UCSD-AML1 (cell line): ENCODE results near the gene CYP1A2.
"Not testable (repeated sequence)": the region's sequence is repeated elsewhere in the genome, so short reads cannot be mapped to it uniquely, and the experiment has no call there.

ENCODE experiments used
- DNase-seq: peaks from one replicate; lab custom pipeline; 2025; ENCODE audit not compliant: unreplicated experiment; lab: John Stamatoyannopoulos, UW

CYP1A2 gene

DNA sequence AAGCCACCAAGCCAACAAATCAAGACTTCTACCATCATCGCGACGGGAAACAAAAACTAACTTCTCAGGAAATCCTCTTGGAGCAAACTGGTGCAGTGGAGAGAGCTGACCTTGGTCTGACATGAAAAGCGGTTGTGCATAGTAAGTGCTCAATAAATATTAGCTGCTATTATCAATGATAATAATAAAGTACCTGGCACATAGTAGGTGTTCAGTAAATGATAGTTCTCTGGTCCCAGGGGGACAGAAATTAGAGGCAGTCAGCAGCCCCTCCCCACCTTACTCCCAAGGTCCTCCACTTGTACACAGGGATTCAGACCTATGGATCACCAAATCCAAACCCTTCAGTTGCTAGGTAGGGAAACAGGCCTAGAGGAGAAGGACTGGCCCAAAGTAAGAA lies 27.2 kb downstream of the CYP1A2 start:
- no peak for DNase-seq

- peak; percentile 80 for DNase-seq
These were observed 28.4 kb downstream of the CYP1A2 start for GRCh38 chr15:74776821-74777768.

GRCh38 chr15:74777769-74778598 lies 29.3 kb downstream of the CYP1A2 start:
- no peak for DNase-seq

DNA sequence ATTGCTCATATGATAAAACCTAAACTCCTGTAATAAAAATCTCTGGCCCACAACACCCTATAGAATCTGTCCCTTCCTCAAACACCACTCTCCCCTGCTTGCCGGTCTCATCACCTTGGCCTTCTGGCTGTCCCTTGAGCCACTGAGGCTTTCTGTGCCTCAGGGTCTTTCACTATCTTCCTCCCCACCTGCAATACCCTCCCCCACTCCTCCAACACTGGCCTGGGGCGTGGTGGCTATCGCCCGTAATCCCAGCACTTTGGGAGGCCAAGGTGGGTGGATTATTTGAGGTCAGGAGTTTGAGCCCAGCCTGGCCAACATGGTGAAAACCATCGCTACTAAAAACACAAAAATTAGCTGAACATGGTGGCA lies 29.9 kb downstream of the CYP1A2 start:
- no peak for DNase-seq

- no peak for DNase-seq
These were observed 30.6 kb downstream of the CYP1A2 start for GRCh38 chr15:74779162-74779648.

DNA sequence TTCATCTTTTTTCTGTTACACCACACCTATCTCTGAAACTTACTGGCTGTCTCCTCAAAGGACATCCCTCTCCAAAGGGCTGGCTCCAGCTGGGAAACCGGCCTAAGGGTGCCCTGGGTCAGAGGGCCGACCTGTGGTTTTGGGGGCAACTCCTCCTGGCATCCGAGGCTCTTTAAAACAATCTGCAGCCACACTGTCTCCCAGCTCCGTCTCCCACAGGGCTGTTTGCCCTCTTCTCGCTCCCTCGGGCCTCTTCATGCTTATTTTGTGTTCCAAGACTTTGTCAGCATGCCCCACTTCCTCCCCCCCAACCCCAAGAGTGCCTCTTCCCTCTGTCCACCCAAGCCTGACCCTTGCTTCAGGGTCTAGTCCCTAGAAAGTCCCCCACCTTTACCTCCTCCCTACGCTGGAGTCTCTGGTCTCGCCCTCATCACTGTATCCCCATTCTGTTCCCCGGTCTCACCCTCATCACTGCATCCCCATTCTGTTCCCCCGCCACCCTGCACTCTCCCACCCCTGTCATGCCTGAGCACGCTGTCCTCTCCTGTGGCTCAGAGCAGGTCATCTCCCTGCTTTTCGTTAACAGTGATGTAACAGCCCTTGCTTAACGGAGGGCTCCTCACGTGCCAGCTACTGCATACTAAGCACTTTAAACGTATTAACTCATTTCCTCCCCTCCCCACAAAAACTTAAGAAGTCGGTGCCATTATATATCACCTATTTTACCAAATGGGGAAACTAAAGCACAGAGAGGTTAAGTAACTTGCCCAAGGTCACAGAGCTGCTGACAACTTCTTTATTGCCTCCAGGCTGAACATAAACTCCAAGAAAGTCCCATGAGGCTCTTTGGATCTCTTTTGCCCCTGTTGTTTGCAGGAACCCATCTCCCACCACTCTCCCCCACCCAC lies 32.1 kb downstream of the CYP1A2 start:
- DNase-seq: no peak

- DNase-seq: peak; percentile 85
These were observed 33.0 kb downstream of the CYP1A2 start, which contains the start of gene CSK for GRCh38 chr15:74781431-74782258. Gene CSK, plus strand, starts transcription at chr15:74782080. Its CDS starts 16,218 bp downstream, at chr15:74798298.

DNA sequence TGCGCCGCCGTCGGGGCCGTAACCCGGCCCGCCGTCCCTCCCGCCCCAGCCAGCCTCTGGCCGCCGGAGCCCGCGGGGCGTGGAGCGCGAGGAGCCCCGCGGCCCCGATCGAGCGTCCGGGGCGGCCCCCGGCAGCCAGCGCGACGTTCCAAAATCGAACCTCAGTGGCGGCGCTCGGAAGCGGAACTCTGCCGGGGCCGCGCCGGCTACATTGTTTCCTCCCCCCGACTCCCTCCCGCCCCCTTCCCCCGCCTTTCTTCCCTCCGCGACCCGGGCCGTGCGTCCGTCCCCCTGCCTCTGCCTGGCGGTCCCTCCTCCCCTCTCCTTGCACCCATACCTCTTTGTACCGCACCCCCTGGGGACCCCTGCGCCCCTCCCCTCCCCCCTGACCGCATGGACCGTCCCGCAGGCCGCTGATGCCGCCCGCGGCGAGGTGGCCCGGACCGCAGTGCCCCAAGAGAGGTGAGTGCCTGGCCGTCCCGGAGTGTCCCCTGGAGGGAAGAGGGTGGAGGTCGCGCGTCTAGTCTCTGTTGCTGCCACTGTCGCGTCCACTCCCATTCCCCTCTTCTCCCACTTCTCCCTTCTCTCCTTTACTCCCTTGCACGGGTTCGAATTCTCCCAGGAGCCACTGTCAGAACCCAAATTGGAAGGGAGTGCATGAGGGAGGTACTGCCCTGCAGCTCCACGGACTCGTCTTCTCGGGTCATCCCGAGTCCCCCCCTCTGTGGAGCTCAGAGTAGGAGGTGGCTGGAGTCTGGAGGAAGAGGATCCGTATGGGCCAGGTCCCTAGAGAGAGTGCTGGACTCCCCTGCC lies 33.8 kb downstream of the CYP1A2 start:
- DNase-seq: peak; percentile 52

- DNase-seq: peak; percentile 58
These were observed 34.6 kb downstream of the CYP1A2 start for GRCh38 chr15:74783072-74783807.

DNA sequence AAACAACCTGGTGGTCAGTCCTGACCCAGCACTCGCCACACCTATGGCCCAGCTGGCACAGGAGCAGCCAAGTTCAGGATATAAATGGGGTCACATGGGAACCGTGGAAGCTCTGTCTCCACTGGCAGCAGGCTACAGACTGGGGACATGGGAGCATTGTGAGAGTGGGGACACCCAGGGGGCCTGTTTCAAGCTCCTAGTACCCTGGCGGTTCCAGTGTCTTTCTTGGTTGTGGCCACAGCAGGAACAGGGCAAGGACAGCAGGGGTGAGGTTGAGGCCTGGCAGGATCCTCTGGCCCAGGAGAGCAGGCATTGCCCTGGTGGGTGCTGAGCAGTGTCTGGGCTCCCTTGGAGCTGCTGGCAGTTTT lies 35.1 kb downstream of the CYP1A2 start:
- DNase-seq: no peak

DNA sequence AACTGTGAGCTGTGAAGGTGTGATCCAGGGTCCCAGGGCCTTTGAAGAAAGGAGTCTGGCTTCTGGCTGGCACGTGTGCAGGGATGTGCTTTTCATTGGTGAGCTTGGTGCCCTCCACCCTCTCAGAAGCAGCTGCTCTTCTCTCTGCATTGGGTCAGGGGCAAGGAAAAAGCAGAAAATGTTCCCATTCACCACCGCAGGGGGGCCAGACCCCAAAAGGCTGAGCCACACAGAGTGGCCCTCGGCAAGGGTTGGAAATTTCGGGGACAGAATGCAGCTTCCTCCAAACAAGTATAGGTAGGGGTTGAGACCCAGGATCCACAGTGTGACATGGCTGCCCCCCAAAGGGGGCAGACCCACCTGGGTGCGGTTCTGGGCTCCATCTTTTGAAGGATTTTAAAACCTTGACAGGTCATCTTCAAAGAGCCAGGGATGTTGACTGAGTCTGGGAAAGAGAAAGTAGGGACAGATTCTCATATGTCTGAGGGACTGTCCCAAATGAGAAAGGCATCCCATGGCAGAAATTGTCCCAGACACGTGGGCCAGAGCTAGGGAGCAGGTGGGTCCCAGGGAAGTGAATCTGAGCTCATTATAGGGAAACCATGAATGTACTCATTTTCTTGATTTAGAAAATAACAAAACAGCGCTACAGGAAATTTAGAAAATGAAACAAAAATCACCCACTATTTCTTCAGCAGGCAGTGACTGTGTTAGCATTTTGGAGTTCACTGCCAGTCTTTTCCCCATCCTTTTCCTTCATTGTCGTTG lies 36.0 kb downstream of the CYP1A2 start:
- DNase-seq: no peak

DNA sequence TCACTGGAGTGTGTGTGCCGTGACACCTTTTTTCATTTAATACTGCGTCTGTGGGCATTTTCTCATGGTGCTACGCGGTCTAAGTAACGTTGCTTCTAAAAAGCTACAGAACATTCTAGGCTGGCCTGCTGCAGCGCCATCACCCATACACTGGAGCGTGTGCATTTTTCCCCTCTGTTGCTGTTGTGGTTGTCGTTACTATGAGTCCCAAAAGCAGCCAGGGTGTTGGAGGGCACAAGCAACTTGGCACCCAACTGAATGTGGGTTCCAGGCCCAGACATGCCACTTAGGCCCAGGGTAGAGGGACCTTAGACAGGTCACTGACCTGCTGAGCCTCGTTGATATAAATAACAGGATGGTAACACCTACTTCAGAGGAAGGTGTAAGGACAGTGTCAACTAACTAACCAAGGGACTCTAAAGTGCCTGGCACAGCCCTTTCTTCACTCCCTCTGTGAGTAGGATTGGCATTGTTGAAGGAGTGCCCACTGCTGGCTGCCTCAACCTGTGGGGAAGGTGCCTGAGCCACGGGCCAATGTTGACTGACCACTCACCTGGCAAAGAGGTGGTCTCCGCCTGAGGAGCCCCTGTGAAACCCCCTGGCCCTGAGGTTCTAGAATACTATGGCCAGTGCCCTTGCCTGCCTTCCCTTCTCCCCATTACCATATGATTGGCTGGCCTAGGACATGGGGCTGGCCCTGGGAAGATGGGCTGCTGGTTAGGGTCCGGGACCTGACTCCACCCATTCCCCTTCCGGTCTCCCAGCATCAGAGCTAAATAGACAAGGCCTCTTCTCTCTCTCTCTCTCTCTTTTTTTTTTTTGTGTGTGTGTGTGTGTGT lies 36.8 kb downstream of the CYP1A2 start:
- DNase-seq: peak; percentile 28

- not testable (repeated sequence) for DNase-seq
These were observed 37.4 kb downstream of the CYP1A2 start for GRCh38 chr15:74786081-74786480.

DNA sequence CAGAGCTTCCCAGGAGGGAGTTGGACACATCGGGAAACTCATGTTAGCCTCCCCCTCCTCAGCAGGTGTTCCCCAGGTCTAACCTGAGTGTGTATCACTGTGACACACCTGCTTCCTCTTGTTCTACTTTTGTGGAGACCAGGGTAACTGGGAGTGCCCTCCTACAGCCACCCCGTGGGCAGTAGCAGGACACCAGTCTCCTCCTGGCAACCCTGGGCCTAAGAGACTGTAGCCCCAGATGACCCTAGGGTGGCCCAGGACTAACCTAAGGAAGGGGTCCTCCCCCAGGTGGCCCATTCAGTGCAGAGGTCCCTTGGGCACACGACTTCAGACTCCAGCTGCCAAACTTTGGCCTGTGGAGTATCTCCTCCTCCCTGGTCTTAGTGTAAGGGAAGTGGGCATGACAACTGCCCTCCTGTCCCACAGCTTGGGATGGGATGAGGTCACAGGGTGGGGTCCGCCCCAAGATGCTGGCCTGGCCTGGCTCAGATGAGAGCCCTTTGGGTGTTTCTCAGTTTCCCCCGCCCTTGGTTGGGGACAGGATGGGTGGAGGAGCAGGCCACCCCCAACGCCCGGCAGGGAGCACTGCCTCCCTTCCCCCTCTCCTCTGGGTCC lies 38.0 kb downstream of the CYP1A2 start:
- DNase-seq: peak; percentile 52

- DNase-seq: peak; percentile 93
These were observed 38.8 kb downstream of the CYP1A2 start for GRCh38 chr15:74787251-74788041.
